Hepatocyte (in vitro differentiated cells): Measurements from ENCODE around the gene ATP1A4. TPM values are rescaled to one million over a fixed set of nuclear protein-coding genes. Genes with fewer than 3 reads are reported as not detected.

Experiments
- DNase-seq: peaks from one replicate; pipeline ENCODE4 v3.0.0-alpha.2; 2016; ENCODE audit warnings: low spot score
- H2AFZ ChIP-seq: fragments of 200-600 bp; sonication (generic); 2 replicates; pipeline ENCODE4 v1.6.0; 2016; ENCODE audit warnings: antibody characterized with exemption, mild to moderate bottlenecking
- H3K27ac ChIP-seq: fragments of 200-600 bp; sonication (generic); 2 replicates; pipeline ENCODE4 v1.5.1; 2016; ENCODE audit warnings: mild to moderate bottlenecking
- H3K27me3 ChIP-seq: fragments of 200-600 bp; sonication (generic); 2 replicates; pipeline ENCODE4 v1.6.1; 2016
- H3K36me3 ChIP-seq: fragments of 200-600 bp; sonication (generic); replicated peaks from 2 replicates; pipeline ENCODE4 v1.5.1; 2016; ENCODE audit warnings: low read depth; ENCODE audit not compliant: insufficient read depth
- H3K4me1 ChIP-seq: fragments of 200-600 bp; sonication (generic); 2 replicates; pipeline ENCODE4 v1.5.1; 2016; ENCODE audit warnings: mild to moderate bottlenecking, moderate library complexity; ENCODE audit not compliant: insufficient read depth
- H3K4me2 ChIP-seq: fragments of 200-600 bp; sonication (generic); 2 replicates; pipeline ENCODE4 v1.6.0; 2016
- H3K4me3 ChIP-seq: fragments of 200-600 bp; sonication (generic); 2 replicates; pipeline ENCODE4 v1.5.1; 2016; ENCODE audit warnings: mild to moderate bottlenecking
- H3K79me2 ChIP-seq: fragments of 200-600 bp; sonication (generic); 2 replicates; pipeline ENCODE4 v1.6.0; 2017; ENCODE audit warnings: mild to moderate bottlenecking
- H3K9me2 ChIP-seq: fragments of 200-600 bp; sonication (generic); replicated peaks from 2 replicates; pipeline ENCODE4 v1.6.0; 2017; ENCODE audit warnings: mild to moderate bottlenecking; ENCODE audit not compliant: insufficient read depth
- H3K9me3 ChIP-seq: fragments of 200-600 bp; sonication (generic); 2 replicates; pipeline ENCODE4 v1.5.1; 2016; ENCODE audit warnings: low read depth, mild to moderate bottlenecking
- H4K20me1 ChIP-seq: fragments of 200-600 bp; sonication (generic); 2 replicates; pipeline ENCODE4 v1.6.0; 2016; ENCODE audit warnings: mild to moderate bottlenecking; ENCODE audit not compliant: insufficient read depth, poor library complexity, severe bottlenecking
- EZH2 ChIP-seq: fragments of 200-600 bp; sonication (generic); IDR thresholded peaks from 2 replicates; pipeline ENCODE4 v1.6.1; 2016; ENCODE audit warnings: antibody characterized with exemption, mild to moderate bottlenecking, borderline replicate concordance
- EZH2phosphoT487 ChIP-seq: fragments of 200-600 bp; sonication (generic); IDR thresholded peaks from one replicate; pipeline ENCODE4 v1.6.1; 2018; ENCODE audit warnings: antibody characterized with exemption, mild to moderate bottlenecking, low read depth, moderate library complexity; ENCODE audit not compliant: unreplicated experiment, severe bottlenecking
- WGBS: methylation state at CpG from one replicate; pipeline ENCODE4 v1.1.6; 2016; ENCODE audit warnings: low lambda C conversion rate; ENCODE audit errors: missing lambda C conversion rate; 5-methylcytosine and 5-hydroxymethylcytosine counted together
- polyA plus RNA-seq: library from polyadenylated mRNA; unstranded; fragments of >200 nt; fragmentation: Nextera tagmentation; extraction: Ambion mirVana; gene quantifications from 2 replicates; pipeline ENCODE4 v1.2.1, GENCODE V29; 2016
- total RNA-seq: library from RNA; depleted of rRNA; stranded (reverse); fragments of >200 nt; gene quantifications from 2 replicates; pipeline ENCODE4 v1.2.3, GENCODE V29; 2014
- TF ChIP-seq, protein P1 (sequence below): fragments of 200-600 bp; sonication (generic); IDR thresholded peaks from 2 replicates; pipeline ENCODE4 v1.5.1; 2016; ENCODE audit warnings: antibody characterized with exemption, mild to moderate bottlenecking; ENCODE audit not compliant: poor library complexity

The ATP1A4 gene
- total and polyA plus RNA-seq, 2 experiments from 2014 or later: 0.45 to 4.4 TPM

DNA sequence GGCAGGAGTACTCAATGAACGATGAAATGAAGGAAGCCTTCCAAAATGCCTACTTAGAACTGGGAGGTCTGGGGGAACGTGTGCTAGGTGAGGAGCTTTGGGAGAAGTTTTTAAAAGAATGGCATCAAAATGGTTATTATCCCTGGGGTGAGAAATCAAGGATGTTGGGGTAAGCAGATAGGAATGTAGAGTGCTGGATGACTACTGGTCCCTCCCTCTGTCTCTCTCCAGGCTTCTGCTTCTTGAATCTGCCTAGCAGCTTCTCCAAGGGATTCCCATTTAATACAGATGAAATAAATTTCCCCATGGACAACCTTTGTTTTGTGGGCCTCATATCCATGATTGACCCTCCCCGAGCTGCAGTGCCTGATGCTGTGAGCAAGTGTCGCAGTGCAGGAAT is 20.0 kb downstream of the ATP1A4 start:
- no peak overlapping the region for H3K4me3 ChIP-seq
- no peaks in the 10 kb centered on the region for H3K9me2 ChIP-seq
- no peaks in the 10 kb centered on the region for H3K27me3 ChIP-seq
- H2AFZ ChIP-seq: no peak overlapping the region
- no peak for TF ChIP-seq EZH2
- no peak for TF ChIP-seq EZH2phosphoT487
- TF ChIP-seq, protein P1, sequence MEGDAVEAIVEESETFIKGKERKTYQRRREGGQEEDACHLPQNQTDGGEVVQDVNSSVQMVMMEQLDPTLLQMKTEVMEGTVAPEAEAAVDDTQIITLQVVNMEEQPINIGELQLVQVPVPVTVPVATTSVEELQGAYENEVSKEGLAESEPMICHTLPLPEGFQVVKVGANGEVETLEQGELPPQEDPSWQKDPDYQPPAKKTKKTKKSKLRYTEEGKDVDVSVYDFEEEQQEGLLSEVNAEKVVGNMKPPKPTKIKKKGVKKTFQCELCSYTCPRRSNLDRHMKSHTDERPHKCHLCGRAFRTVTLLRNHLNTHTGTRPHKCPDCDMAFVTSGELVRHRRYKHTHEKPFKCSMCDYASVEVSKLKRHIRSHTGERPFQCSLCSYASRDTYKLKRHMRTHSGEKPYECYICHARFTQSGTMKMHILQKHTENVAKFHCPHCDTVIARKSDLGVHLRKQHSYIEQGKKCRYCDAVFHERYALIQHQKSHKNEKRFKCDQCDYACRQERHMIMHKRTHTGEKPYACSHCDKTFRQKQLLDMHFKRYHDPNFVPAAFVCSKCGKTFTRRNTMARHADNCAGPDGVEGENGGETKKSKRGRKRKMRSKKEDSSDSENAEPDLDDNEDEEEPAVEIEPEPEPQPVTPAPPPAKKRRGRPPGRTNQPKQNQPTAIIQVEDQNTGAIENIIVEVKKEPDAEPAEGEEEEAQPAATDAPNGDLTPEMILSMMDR: no peak
- H3K4me2 ChIP-seq: no peak overlapping the region
- no peaks in the 10 kb centered on the region for H3K9me3 ChIP-seq
- WGBS: 78% methylated on average over 4 of the region's 4 CpGs
- no peaks in the 10 kb centered on the region for H4K20me1 ChIP-seq
- H3K27ac ChIP-seq: no peak overlapping the region
- no peak for DNase-seq
- H3K79me2 ChIP-seq: no peaks in the 10 kb centered on the region
- H3K4me1 ChIP-seq: no peaks in the 10 kb centered on the region
- H3K36me3 ChIP-seq: no peaks in the 10 kb centered on the region

DNA sequence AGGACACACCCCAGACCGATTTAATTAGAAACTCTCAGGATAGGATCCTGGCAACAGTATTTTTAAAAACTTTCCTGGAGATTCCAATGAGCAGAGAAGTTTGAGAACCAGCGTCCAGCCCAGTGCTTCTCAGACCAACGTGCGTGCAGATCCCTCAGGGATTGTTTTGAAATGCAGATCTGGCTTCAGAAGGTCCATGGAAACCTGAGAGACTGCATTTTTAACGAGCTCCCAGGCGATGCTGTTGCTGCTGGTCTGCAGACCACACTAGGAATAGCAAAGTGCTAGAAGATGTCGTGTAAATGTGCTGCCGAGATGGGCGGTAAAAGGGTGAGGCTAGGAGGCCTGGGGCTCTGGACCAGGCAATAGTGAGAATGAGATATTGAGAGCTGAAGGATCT is 20.6 kb downstream of the ATP1A4 start:
- no peaks in the 10 kb centered on the region for H3K36me3 ChIP-seq
- no peaks in the 10 kb centered on the region for H4K20me1 ChIP-seq

DNA sequence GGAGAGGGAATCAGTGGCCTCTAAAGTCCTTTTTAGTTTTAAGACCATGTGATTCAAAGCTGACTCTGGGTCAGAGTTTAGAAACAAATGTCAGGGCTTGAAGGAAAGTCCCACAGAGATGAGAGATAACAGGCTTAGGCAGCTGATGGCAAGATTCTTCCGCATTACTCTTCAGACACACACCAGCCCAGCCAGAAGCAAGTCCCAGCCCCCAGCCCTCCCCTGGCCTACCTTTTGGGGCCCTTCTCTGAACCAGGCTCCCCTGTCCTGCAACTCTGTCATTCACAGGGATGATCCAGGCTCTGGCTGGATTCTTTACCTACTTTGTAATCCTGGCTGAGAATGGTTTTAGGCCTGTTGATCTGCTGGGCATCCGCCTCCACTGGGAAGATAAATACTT is 25.8 kb downstream of the ATP1A4 start:
- Histone ChIP-seq H3K79me2 (no peaks in the 10 kb centered on the region), H4K20me1 (no peaks in the 10 kb centered on the region), H3K27me3 (no peaks in the 10 kb centered on the region), H3K4me1 (no peaks in the 10 kb centered on the region), H3K36me3 (no peaks in the 10 kb centered on the region), H3K9me3 (no peaks in the 10 kb centered on the region), H3K4me2 (no peak overlapping the region), H3K4me3 (no peak overlapping the region), H3K27ac (peak overlapping the region; percentile 84), H3K9me2 (no peaks in the 10 kb centered on the region), H2AFZ (no peak overlapping the region)
- TF ChIP-seq EZH2phosphoT487: no peak
- no peak for TF ChIP-seq EZH2
- TF ChIP-seq, protein P1: no peak
- WGBS: 66% methylated on average over 2 of the region's 2 CpGs
- peak; percentile 26 for DNase-seq

More for the DNA sequence above, 20.6 kb downstream of the ATP1A4 start:
- no peak overlapping the region for H2AFZ ChIP-seq
- TF ChIP-seq, protein P1: no peak
- TF ChIP-seq EZH2: no peak
- TF ChIP-seq EZH2phosphoT487: no peak
- H3K9me3 ChIP-seq: no peaks in the 10 kb centered on the region
- no peaks in the 10 kb centered on the region for H3K9me2 ChIP-seq
- H3K4me2 ChIP-seq: no peak overlapping the region
- DNase-seq: no peak
- no peaks in the 10 kb centered on the region for H3K4me1 ChIP-seq
- no peak overlapping the region for H3K27ac ChIP-seq
- 37% methylated on average over 9 of the region's 9 CpGs for WGBS
- H3K4me3 ChIP-seq: no peak overlapping the region
- H3K27me3 ChIP-seq: no peaks in the 10 kb centered on the region
- H3K79me2 ChIP-seq: no peaks in the 10 kb centered on the region

DNA sequence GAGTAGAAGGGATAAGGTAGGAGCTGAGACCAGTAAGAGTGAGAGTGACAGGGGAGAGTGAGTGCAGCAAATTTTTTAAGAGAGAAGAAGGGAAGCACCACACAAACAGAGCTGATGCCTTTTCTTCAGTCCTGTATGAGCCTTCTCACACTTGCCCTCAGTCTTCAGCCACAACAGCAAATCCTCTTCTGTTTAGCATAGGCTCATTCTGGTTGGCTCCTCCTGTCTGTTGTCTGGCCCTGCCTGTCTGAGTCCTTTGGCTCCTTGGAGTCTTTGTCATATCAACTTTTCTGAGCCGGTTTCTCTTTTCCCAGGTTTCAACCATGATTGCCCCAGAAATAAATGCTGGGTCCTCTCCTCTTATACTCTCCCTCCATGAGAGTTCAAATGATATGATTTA is 26.3 kb downstream of the ATP1A4 start:
- no peaks in the 10 kb centered on the region for H3K79me2 ChIP-seq
- H3K4me2 ChIP-seq: no peak overlapping the region
- H2AFZ ChIP-seq: no peak overlapping the region
- peak overlapping the region; percentile 84 for H3K27ac ChIP-seq
- no peak overlapping the region for H3K4me3 ChIP-seq
- no peaks in the 10 kb centered on the region for H4K20me1 ChIP-seq
- TF ChIP-seq EZH2phosphoT487 (no peak), EZH2 (no peak)
- TF ChIP-seq, protein P1: no peak
- H3K36me3 ChIP-seq: no peaks in the 10 kb centered on the region
- no peaks in the 10 kb centered on the region for H3K9me2 ChIP-seq
- H3K4me1 ChIP-seq: no peaks in the 10 kb centered on the region
- DNase-seq: no peak
- no peaks in the 10 kb centered on the region for H3K27me3 ChIP-seq
- no peaks in the 10 kb centered on the region for H3K9me3 ChIP-seq
- WGBS: 43% methylated on average over 1 of the region's 1 CpG
